ENCODE results near the gene MOB3A. TPM values are rescaled to one million over a fixed set of nuclear protein-coding genes. Genes with fewer than 3 reads are reported as not detected.

Gene MOB3A
- total and polyA plus RNA-seq, 12 donors = 8.9 to 30.5 (median 15.7) TPM

GRCh38 chr19:2044709-2045500 lies 51.2 kb downstream of the MOB3A start:
- Histone ChIP-seq H3K4me3 (no peak overlapping the region), H3K36me3 (peaks cover 0 to 81% (median 24%) of the 10 kb centered on the region in 9 donors), H3K9me3 (no peaks in the 10 kb centered on the region), H3K27ac (peak overlapping the region; percentile 58 to 100 (median 90)), H3K27me3 (no peaks in the 10 kb centered on the region), H3K4me1 (peaks cover 85 to 100% (median 98%) of the 10 kb centered on the region in 9 donors)
- no peak for TF ChIP-seq CTCF (IDR thresholded peaks at IDR 0.05)
- 81 to 82% methylated on average over 18 of the region's 18 CpGs for WGBS, 2 donors
- ATAC-seq (no peak), DNase-seq (no peak)
- intact Hi-C loops (cut with DNase I) = no loop called here

- Histone ChIP-seq H3K9me3 (no peaks in the 10 kb centered on the region), H3K4me3 (no peak overlapping the region), H3K27ac (peak overlapping the region; percentile 19 to 100 (median 90)), H3K36me3 (peaks cover 0 to 89% (median 30%) of the 10 kb centered on the region in 9 donors), H3K27me3 (no peaks in the 10 kb centered on the region), H3K4me1 (peaks cover 85 to 100% (median 97%) of the 10 kb centered on the region in 9 donors)
- no peak for DNase-seq
- 61 to 75% methylated on average over 10 to 11 of the region's 11 CpGs for WGBS, 2 donors
- ATAC-seq = no peak
- no peak for TF ChIP-seq CTCF (IDR thresholded peaks at IDR 0.05)
- intact Hi-C loops (cut with DNase I) = no loop called here
Observed at GRCh38 chr19:2043961-2044708, 52.0 kb downstream of the MOB3A start.

GRCh38 chr19:2043251-2043641 lies 52.9 kb downstream of the MOB3A start:
- Histone ChIP-seq H3K27ac (peak overlapping the region; percentile 19 to 100 (median 90)), H3K4me1 (peaks cover 76 to 92% (median 88%) of the 10 kb centered on the region in 9 donors), H3K4me3 (no peak overlapping the region), H3K36me3 (peaks cover 0 to 90% (median 39%) of the 10 kb centered on the region in 9 donors), H3K27me3 (no peaks in the 10 kb centered on the region), H3K9me3 (no peaks in the 10 kb centered on the region)
- DNase-seq = peak in 1 of 2 donors; percentile 45
- intact Hi-C loops (cut with DNase I) = no loop called here
- 59 to 61% methylated on average over 9 of the region's 9 CpGs for WGBS, 2 donors
- TF ChIP-seq CTCF (IDR thresholded peaks at IDR 0.05) = no peak
- ATAC-seq = peak in 2 of 8 donors; percentile 23 to 25

GRCh38 chr19:2042485-2043250 lies 53.5 kb downstream of the MOB3A start:
- intact Hi-C loops (cut with DNase I) = no loop called here
- TF ChIP-seq CTCF (IDR thresholded peaks at IDR 0.05) = no peak
- ATAC-seq = peak in 6 of 8 donors; percentile 2 to 13 (median 5)
- peak; percentile 45 to 55 for DNase-seq
- H3K9me3 ChIP-seq = no peaks in the 10 kb centered on the region
- H3K27me3 ChIP-seq = no peaks in the 10 kb centered on the region
- peaks cover 0 to 93% (median 40%) of the 10 kb centered on the region in 9 donors for H3K36me3 ChIP-seq
- 30 to 38% methylated on average over 29 of the region's 29 CpGs for WGBS, 2 donors
- peaks cover 71 to 87% (median 82%) of the 10 kb centered on the region in 9 donors for H3K4me1 ChIP-seq
- peak overlapping the region in 7 of 10 donors; percentile 5 to 45 (median 41) for H3K4me3 ChIP-seq
- H3K27ac ChIP-seq = peak overlapping the region; percentile 19 to 100 (median 90)

All from heart right ventricle (tissue), 16 donors.